Lower leg skin (tissue), 3 donors: ENCODE data around the gene EIF3J.

Source experiments
- POLR2A ChIP-seq, 2 donors: fragments of 450-650 bp; IDR thresholded peaks; one replicate each; pipeline ENCODE4 v1.6.1; 2016 to 2017; ENCODE audit warnings: antibody characterized with exemption in 2 of 2, mild to moderate bottlenecking in 1 of 2, moderate library complexity in 1 of 2
- TF ChIP-seq, protein P1 (sequence below), 3 donors: fragments of 450-650 bp; IDR thresholded peaks; one replicate each; pipeline ENCODE4 v1.5.1; 2016; ENCODE audit warnings: antibody characterized with exemption in 3 of 3, mild to moderate bottlenecking in 3 of 3, moderate library complexity in 2 of 3

DNA sequence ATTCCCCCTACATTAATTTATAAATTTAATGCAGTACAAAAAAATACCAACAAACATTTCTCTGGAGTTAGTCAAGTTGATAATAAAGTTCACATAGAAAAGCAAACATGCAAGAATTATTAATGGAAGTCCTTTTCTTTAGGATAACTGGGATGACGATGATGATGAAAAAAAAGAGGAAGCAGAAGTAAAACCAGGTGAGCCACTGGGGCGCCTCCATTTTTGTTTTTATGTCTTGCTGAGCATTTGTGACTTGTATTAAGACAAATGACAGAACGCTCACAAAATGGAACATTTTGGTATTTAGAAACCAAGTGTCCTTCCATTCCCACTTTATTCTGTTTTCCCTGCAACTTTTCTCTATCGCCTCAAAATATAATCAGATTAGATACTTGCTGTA, 13.8 kb downstream of the EIF3J start:
- TF ChIP-seq, protein P1, sequence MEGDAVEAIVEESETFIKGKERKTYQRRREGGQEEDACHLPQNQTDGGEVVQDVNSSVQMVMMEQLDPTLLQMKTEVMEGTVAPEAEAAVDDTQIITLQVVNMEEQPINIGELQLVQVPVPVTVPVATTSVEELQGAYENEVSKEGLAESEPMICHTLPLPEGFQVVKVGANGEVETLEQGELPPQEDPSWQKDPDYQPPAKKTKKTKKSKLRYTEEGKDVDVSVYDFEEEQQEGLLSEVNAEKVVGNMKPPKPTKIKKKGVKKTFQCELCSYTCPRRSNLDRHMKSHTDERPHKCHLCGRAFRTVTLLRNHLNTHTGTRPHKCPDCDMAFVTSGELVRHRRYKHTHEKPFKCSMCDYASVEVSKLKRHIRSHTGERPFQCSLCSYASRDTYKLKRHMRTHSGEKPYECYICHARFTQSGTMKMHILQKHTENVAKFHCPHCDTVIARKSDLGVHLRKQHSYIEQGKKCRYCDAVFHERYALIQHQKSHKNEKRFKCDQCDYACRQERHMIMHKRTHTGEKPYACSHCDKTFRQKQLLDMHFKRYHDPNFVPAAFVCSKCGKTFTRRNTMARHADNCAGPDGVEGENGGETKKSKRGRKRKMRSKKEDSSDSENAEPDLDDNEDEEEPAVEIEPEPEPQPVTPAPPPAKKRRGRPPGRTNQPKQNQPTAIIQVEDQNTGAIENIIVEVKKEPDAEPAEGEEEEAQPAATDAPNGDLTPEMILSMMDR (IDR thresholded peaks at IDR 0.05) = no peak
- TF ChIP-seq POLR2A (IDR thresholded peaks at IDR 0.05) = no peak
